HG03558 (cell line): Measurements from ENCODE around the gene GON7.
"Not testable (repeated sequence)": the region's sequence is repeated elsewhere in the genome, so short reads cannot be mapped to it uniquely, and the experiment has no call there.

Experiments used
- ATAC-seq: cut with Tn5 transposase; IDR thresholded peaks from one replicate; pipeline ENCODE4 v1.9.1; 2021; ENCODE audit warnings: moderate number of reproducible peaks; ENCODE audit not compliant: unreplicated experiment; ENCODE audit errors: extremely low read depth

GON7 gene

DNA sequence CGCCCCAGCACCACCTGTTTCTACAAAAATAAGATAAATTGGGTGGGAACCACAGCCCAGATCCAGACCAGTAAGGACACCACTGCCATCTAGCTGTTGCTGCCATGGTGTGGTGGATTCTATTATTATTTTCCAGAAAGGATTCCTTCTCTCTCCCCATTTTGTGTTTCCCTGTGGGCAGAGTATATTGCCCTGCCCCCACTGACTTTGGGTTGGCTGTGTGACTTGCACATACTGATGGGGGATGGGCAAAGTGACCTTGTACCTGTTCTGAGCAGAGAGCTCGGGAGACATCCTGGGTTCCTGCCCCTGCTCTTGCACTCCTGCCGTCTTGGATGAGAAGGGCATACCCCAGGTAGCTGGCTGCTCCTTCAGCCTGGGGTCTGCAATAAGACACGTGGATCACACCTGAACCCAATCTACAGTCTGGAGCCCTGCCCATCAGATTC is 46.5 kb downstream of the GON7 start:
- ATAC-seq, result no peak

DNA sequence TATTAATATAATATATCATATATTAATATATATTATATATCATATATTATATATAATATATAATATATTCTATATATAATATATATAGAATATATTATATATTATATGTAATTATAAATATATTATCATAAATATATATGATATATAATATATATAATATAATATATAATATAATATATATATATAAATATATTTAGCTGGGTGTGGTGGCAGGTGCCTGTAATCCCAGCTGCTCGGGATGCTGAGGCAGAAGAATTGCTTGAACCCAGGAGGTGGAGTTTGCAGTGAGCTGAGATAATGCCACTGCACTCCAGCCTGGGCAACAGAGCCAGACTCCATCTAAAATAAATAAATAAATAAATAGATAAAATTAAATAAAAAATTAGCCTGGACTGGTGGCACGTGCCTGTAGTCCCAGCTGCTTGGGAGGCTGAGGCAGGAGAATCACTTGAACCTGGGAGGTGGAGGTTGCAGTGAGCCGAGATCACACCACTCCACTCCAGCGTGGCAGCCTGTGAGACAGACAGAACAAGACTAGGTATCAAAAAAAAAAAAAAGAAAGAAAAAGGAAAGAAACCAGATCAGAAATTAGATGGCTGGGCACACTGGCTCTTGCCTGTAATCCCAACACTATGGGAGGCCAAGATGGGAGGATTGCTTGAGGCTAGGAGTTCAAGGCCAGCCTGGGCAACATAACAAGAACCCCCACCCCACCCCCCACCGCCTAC is 47.1 kb downstream of the GON7 start:
- ATAC-seq, result not testable (repeated sequence)

DNA sequence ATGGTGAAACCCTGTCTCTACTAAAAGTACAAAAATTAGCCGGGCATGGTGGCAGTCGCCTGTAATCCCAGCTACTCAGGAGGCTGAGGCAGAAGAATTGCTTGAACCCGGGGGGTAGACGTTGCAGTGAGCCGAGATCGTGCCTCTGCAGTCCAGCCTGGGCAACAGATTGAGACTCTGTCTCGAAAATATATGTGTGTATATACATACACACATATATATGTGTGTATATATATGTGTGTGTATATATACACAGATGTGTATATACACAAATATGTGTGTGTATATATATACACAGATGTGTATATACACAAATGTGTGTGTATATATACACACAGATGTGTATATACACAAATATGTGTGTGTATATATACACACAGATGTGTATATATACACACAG is 48.5 kb downstream of the GON7 start:
- ATAC-seq, result not testable (repeated sequence)

DNA sequence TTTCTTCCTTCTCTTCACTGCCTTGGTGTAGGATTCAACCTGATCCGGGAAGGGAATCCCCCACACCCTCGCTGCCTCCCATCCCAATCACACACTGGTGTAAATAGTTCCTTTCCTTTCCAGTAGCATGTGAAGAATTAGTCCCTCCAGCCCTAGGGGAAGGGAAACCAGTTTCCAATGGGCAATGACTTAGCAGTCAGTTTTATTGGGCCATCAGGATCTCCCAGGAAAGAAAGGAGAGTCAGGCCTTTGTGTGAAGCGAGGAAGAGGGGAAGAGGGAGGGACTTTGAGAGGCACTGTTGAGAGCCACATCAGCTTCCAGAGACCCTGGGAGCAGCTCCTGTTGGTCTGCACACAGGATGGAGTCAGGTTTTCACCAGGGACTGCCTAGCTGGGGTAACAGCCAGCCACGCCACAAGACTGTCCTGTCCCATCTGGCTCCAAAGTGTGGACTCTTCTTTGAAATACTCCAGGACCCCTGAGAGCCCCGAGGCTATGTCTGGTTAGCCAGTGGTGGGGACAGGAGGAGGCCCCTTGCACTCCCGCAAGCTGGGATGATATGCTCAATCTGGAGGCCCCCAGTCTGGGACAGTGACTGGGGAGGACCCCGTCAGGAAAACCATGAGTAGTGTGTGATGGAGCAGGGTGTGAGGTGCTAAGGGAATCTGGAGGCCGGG is 50.0 kb downstream of the GON7 start:
- ATAC-seq, result no peak

DNA sequence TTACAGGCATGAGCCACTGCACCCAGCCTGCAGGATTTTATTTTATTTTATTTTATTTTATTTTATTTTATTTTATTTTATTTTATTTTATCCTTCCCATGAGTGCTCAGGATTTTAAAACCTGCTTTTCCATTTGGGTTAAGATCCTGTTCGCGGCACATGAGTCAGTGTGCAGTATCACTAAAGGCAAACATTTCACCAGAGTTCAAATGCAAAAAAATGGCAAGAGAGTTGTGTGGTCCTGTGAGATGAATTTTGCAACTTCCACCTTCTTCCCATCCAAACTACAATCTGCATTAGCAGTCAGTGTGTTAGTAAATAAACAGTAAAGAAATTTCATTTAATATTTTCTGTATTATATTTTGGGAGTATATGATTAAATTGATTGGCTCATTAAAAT is 51.2 kb downstream of the GON7 start:
- ATAC-seq, result no peak

DNA sequence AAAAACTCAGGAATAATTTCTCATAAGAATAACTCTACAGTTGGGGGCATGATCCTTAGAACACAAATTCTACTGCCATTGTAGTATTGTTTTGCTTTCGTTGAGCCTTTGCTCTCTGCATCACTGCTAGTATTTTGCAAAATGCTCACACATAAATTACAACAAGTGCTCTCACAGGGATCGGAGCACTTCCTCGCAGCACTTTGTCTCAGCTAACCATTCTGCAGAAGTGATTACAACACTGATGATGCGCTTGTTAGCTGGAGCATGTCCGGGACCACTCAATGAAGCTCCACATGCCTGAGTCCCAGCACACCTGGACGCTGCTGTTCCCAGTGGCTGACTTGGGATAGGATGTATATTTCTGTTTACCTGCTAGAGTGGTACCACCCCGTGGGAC is 53.7 kb downstream of the GON7 start:
- ATAC-seq, result no peak
